GM04504 (cell line): ENCODE results near the gene TRIM33.
A peak's percentile ranks its signal among the peaks of the same experiment; 100 is the strongest.

Experiments
- DNase-seq: peaks from one replicate; pipeline ENCODE4 v3.0.0-alpha.2; 2012; ENCODE audit warnings: low read depth

Gene TRIM33

GRCh38 chr1:114349891-114350605 is 161.0 kb downstream of the TRIM33 start:
- no peak for DNase-seq

GRCh38 chr1:114347431-114348209 is 163.4 kb downstream of the TRIM33 start:
- no peak for DNase-seq

- peak; percentile 84 for DNase-seq
Measured at GRCh38 chr1:114346480-114347029, 164.4 kb downstream of the TRIM33 start.

- DNase-seq: no peak
Measured at GRCh38 chr1:114345930-114346479, 165.0 kb downstream of the TRIM33 start.

GRCh38 chr1:114344656-114345055 is 166.3 kb downstream of the TRIM33 start:
- no peak for DNase-seq
